ENCODE data around the gene POFUT2. TPM values are rescaled to one million over a fixed set of nuclear protein-coding genes. Genes with fewer than 3 reads are reported as not detected.

POFUT2 gene
- polyA plus RNA-seq, 1 donor from 2014 or later, result 25.4 TPM

DNA sequence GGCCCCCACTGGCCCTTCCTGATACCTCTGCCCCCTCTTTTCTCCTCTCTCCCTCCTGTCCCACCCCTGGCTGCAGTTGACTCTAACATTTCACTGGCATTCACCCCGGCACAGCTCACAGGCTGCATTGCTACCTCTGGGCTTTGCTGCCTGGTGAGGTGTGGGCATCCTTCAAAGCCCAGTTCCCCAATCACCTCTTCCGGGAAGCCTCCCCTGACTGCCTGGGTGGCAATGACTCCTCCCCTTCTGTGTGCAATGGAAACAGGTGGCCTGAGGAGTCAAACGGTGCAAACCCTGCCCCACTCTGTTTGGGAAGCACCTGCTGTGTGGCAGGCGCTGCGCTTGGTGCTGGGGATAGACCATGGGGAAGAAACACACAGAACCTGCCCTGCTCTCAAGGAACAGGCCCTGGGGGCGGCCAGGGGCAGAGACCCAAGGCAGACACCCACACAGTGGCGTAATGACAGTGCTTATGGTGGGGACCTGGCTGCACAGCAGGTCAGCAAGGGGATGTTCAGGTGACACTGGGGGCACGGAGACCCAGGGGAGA, 39.3 kb upstream of the POFUT2 start:
- Histone ChIP-seq H3K36me3 (ENCODE audit: insufficient read depth, low read length) (no peaks in the 10 kb centered on the region), H2AFZ (ENCODE audit: low read depth, low read length) (no peak overlapping the region), H3K9ac (ENCODE audit: low read length) (no peak overlapping the region), H3K79me2 (replicated peaks; ENCODE audit: insufficient read depth, low read length) (no peaks in the 10 kb centered on the region), H3K4me2 (ENCODE audit: low read length) (no peak overlapping the region), H3K4me3 (ENCODE audit: low read length) (no peak overlapping the region), H3K27me3 (ENCODE audit: insufficient read depth, low read depth, low read length) (no peaks in the 10 kb centered on the region), H3F3A (ENCODE audit: insufficient read depth, low read length, poor library complexity, severe bottlenecking) (no peaks in the 10 kb centered on the region), H3K9me2 (ENCODE audit: insufficient read depth, low read length) (no peaks in the 10 kb centered on the region), H4K20me1 (ENCODE audit: insufficient read depth) (no peaks in the 10 kb centered on the region), H3K9me3 (ENCODE audit: low read length) (no peaks in the 10 kb centered on the region), H3K27ac (ENCODE audit: low read length) (no peak overlapping the region)
- TF ChIP-seq, protein P1, sequence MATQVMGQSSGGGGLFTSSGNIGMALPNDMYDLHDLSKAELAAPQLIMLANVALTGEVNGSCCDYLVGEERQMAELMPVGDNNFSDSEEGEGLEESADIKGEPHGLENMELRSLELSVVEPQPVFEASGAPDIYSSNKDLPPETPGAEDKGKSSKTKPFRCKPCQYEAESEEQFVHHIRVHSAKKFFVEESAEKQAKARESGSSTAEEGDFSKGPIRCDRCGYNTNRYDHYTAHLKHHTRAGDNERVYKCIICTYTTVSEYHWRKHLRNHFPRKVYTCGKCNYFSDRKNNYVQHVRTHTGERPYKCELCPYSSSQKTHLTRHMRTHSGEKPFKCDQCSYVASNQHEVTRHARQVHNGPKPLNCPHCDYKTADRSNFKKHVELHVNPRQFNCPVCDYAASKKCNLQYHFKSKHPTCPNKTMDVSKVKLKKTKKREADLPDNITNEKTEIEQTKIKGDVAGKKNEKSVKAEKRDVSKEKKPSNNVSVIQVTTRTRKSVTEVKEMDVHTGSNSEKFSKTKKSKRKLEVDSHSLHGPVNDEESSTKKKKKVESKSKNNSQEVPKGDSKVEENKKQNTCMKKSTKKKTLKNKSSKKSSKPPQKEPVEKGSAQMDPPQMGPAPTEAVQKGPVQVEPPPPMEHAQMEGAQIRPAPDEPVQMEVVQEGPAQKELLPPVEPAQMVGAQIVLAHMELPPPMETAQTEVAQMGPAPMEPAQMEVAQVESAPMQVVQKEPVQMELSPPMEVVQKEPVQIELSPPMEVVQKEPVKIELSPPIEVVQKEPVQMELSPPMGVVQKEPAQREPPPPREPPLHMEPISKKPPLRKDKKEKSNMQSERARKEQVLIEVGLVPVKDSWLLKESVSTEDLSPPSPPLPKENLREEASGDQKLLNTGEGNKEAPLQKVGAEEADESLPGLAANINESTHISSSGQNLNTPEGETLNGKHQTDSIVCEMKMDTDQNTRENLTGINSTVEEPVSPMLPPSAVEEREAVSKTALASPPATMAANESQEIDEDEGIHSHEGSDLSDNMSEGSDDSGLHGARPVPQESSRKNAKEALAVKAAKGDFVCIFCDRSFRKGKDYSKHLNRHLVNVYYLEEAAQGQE (IDR thresholded peaks at IDR 0.05; ENCODE audit: borderline replicate concordance), result no peak
- TF ChIP-seq, protein P2, sequence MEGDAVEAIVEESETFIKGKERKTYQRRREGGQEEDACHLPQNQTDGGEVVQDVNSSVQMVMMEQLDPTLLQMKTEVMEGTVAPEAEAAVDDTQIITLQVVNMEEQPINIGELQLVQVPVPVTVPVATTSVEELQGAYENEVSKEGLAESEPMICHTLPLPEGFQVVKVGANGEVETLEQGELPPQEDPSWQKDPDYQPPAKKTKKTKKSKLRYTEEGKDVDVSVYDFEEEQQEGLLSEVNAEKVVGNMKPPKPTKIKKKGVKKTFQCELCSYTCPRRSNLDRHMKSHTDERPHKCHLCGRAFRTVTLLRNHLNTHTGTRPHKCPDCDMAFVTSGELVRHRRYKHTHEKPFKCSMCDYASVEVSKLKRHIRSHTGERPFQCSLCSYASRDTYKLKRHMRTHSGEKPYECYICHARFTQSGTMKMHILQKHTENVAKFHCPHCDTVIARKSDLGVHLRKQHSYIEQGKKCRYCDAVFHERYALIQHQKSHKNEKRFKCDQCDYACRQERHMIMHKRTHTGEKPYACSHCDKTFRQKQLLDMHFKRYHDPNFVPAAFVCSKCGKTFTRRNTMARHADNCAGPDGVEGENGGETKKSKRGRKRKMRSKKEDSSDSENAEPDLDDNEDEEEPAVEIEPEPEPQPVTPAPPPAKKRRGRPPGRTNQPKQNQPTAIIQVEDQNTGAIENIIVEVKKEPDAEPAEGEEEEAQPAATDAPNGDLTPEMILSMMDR (IDR thresholded peaks at IDR 0.05; ENCODE audit: poor library complexity, severe bottlenecking), result no peak
- TF ChIP-seq EZH2 (IDR thresholded peaks at IDR 0.05; ENCODE audit: borderline replicate concordance, insufficient read depth, low read length, poor library complexity, severe bottlenecking) (no peak), POLR2AphosphoS5 (IDR thresholded peaks at IDR 0.05) (no peak), SMC3 (conservative IDR thresholded peaks at IDR 0.05; ENCODE audit: poor library complexity) (no peak), RAD21 (conservative IDR thresholded peaks at IDR 0.05) (no peak), TAF1 (IDR thresholded peaks at IDR 0.05; ENCODE audit: low read depth) (no peak)

DNA sequence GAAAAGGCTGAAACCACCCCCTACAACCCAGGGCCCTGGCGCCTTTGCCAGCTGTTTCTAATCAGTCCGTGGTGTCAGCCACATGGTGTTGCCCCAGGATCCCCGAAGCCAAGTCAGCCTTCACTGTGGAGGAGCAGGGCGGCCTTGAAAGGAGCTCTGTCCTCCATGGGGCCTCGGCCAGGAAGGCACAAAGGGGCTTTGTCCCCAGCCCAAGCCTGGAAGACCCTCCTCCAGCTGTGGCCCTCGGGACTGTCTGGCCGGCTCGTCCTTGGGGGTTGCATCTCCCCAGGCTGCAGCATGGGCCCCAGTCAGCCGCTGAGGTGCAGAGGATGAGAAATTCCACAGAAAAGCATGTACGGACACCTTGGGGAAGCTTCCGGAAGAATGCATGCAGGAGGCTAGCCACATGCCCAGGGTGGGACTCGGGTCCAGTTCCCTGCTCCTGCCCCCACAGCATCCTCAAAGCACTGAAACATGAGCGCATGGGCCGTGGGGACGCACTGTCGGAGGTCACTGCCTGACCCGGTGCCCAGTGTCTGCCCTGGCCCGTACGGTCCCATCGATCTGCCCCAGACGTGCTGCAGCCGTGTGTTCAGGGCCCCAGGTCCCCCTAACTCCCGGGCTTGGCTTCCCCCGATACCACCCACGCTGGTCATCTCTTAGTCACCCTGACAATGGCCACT, 38.6 kb upstream of the POFUT2 start:
- H3K9me3 ChIP-seq (ENCODE audit: low read length), result no peaks in the 10 kb centered on the region
- TF ChIP-seq EZH2 (IDR thresholded peaks at IDR 0.05; ENCODE audit: borderline replicate concordance, insufficient read depth, low read length, poor library complexity, severe bottlenecking) (no peak), RAD21 (conservative IDR thresholded peaks at IDR 0.05) (no peak), TAF1 (IDR thresholded peaks at IDR 0.05; ENCODE audit: low read depth) (no peak), SMC3 (conservative IDR thresholded peaks at IDR 0.05; ENCODE audit: poor library complexity) (no peak), EP300 (conservative IDR thresholded peaks at IDR 0.05; ENCODE audit: poor library complexity, severe bottlenecking) (no peak), POLR2AphosphoS5 (IDR thresholded peaks at IDR 0.05) (no peak), MXI1 (conservative IDR thresholded peaks at IDR 0.05; ENCODE audit: poor library complexity, severe bottlenecking) (no peak)
- TF ChIP-seq, protein P2 (IDR thresholded peaks at IDR 0.05; ENCODE audit: poor library complexity, severe bottlenecking), result no peak
- TF ChIP-seq, protein P1 (IDR thresholded peaks at IDR 0.05; ENCODE audit: borderline replicate concordance), result no peak
- no peaks in the 10 kb centered on the region for H3F3A ChIP-seq (ENCODE audit: insufficient read depth, low read length, poor library complexity, severe bottlenecking)
- no peak overlapping the region for H3K4me3 ChIP-seq (ENCODE audit: low read length)
- H3K9me2 ChIP-seq (ENCODE audit: insufficient read depth, low read length), result no peaks in the 10 kb centered on the region
- H2AFZ ChIP-seq (ENCODE audit: low read depth, low read length), result no peak overlapping the region
- no peaks in the 10 kb centered on the region for H3K36me3 ChIP-seq (ENCODE audit: insufficient read depth, low read length)
- H3K9ac ChIP-seq (ENCODE audit: low read length), result no peak overlapping the region
- H4K20me1 ChIP-seq (ENCODE audit: insufficient read depth), result no peaks in the 10 kb centered on the region
- H3K79me2 ChIP-seq (replicated peaks; ENCODE audit: insufficient read depth, low read length), result no peaks in the 10 kb centered on the region
- no peak overlapping the region for H3K4me2 ChIP-seq (ENCODE audit: low read length)
- no peaks in the 10 kb centered on the region for H3K27me3 ChIP-seq (ENCODE audit: insufficient read depth, low read depth, low read length)
- no peak overlapping the region for H3K27ac ChIP-seq (ENCODE audit: low read length)
